GM20000 (cell line): ENCODE data around the gene DHRS4.
"Not testable (repeated sequence)": the region's sequence is repeated elsewhere in the genome, so short reads cannot be mapped to it uniquely, and the experiment has no call there.

Experiments used
- DNase-seq: peaks from one replicate; pipeline ENCODE4 v3.0.0; 2012; ENCODE audit warnings: low spot score
- CTCF ChIP-seq: IDR thresholded peaks from 2 replicates; pipeline ENCODE4 v1.5.1; 2012; ENCODE audit warnings: mild to moderate bottlenecking, control low read depth; ENCODE audit errors: extremely low read depth, missing control alignments

The DHRS4 gene

GRCh38 chr14:23969481-23970282, 16.1 kb downstream of the DHRS4 start:
- DNase-seq: not testable (repeated sequence)

GRCh38 chr14:23970283-23970659, 16.7 kb downstream of the DHRS4 start:
- not testable (repeated sequence) for DNase-seq

- not testable (repeated sequence) for DNase-seq
Observed at GRCh38 chr14:23973178-23973577, 19.6 kb downstream of the DHRS4 start.

GRCh38 chr14:23974041-23974440, 20.5 kb downstream of the DHRS4 start:
- not testable (repeated sequence) for DNase-seq

- DNase-seq: not testable (repeated sequence)
Observed at GRCh38 chr14:23977208-23977607, 23.6 kb downstream of the DHRS4 start.

GRCh38 chr14:23981951-23982813, 28.6 kb downstream of the DHRS4 start:
- not testable (repeated sequence) for DNase-seq

GRCh38 chr14:23984891-23985602, 31.5 kb downstream of the DHRS4 start:
- no peak for DNase-seq
- no peak for TF ChIP-seq CTCF

GRCh38 chr14:23988223-23988606, 34.6 kb downstream of the DHRS4 start:
- not testable (repeated sequence) for DNase-seq

GRCh38 chr14:23988607-23989363, 35.2 kb downstream of the DHRS4 start, which contains the start of gene DHRS4L2:
DHRS4L2 (plus strand) TSS chr14:23988929; CDS start chr14:23988948, 19 bp downstream.
- DNase-seq: peak; percentile 81

GRCh38 chr14:23989734-23990445, 36.3 kb downstream of the DHRS4 start:
- peak; percentile 56 for DNase-seq

- not testable (repeated sequence) for DNase-seq
Observed at GRCh38 chr14:23990961-23991360, 37.4 kb downstream of the DHRS4 start.

- DNase-seq: not testable (repeated sequence)
Observed at GRCh38 chr14:23993042-23993441, 39.5 kb downstream of the DHRS4 start.

GRCh38 chr14:23996009-23996408, 42.4 kb downstream of the DHRS4 start:
- not testable (repeated sequence) for DNase-seq

GRCh38 chr14:23996825-23997224, 43.3 kb downstream of the DHRS4 start:
- DNase-seq: not testable (repeated sequence)

- DNase-seq: not testable (repeated sequence)
Observed at GRCh38 chr14:23999640-24000039, 46.1 kb downstream of the DHRS4 start.

GRCh38 chr14:24001078-24001477, 47.5 kb downstream of the DHRS4 start:
- DNase-seq: not testable (repeated sequence)

GRCh38 chr14:24001679-24002078, 48.1 kb downstream of the DHRS4 start:
- not testable (repeated sequence) for DNase-seq

GRCh38 chr14:24006471-24006816, 52.9 kb downstream of the DHRS4 start:
- not testable (repeated sequence) for DNase-seq
